Adrenal gland (tissue), 12 donors: ENCODE results near the gene SLC38A8. TPM values are rescaled to one million over a fixed set of nuclear protein-coding genes. Genes with fewer than 3 reads are reported as not detected.

ENCODE experiments used
- DNase-seq, 7 donors: peaks; one replicate each; pipeline ENCODE4 v3.0.0-alpha.2; 2019 to 2020
- H3K27ac ChIP-seq, 5 donors: fragments of 200-600 bp; sonication (generic) in 4 of 5; 1 replicate in 3 of 5; 2 replicates in 2 of 5; pipeline versions ENCODE4 v1.5.1 to v1.8.0; 2016 to 2020; ENCODE audit warnings: mild to moderate bottlenecking in 1 of 5
- H3K27me3 ChIP-seq: fragments of 200-600 bp; 2 replicates; pipeline ENCODE4 v1.8.0; 2021
- H3K36me3 ChIP-seq, 2 donors: fragments of 200-600 bp; replicated peaks in 1 of 2; 1 replicate in 1 of 2; 2 replicates in 1 of 2; pipeline versions ENCODE4 v1.5.1 to v1.8.0; 2018 to 2022
- H3K4me1 ChIP-seq, 2 donors: fragments of 200-600 bp; replicated peaks in 1 of 2; 1 replicate in 1 of 2; 2 replicates in 1 of 2; pipeline versions ENCODE4 v1.5.1 to v1.8.0; 2018 to 2021
- H3K4me3 ChIP-seq, 4 donors: fragments of 200-600 bp; sonication (generic) in 3 of 4; one replicate each; pipeline ENCODE4 v1.5.1; 2016 to 2018
- H3K9me3 ChIP-seq, 3 donors: fragments of 200-600 bp; sonication (generic) in 1 of 3; replicated peaks in 1 of 3; 1 replicate in 2 of 3; 2 replicates in 1 of 3; pipeline versions ENCODE4 v1.5.1 to v1.8.0; 2016 to 2021
- POLR2A ChIP-seq, 2 donors: fragments of 450-650 bp; IDR thresholded peaks; one replicate each; pipeline ENCODE4 v1.6.1; 2017; ENCODE audit warnings: antibody characterized with exemption in 2 of 2, mild to moderate bottlenecking in 2 of 2, moderate library complexity in 1 of 2
- WGBS, 4 donors: extraction: QIAGEN DNeasy Blood & Tissue Kit in 2 of 4; methylation state at CpG; one replicate each; pipeline versions ENCODE4 v1.1.5 to v1.1.7; 2013 to 2017; 5-methylcytosine and 5-hydroxymethylcytosine counted together
- intact Hi-C, 2 donors: fragments of 100-400 bp; cut with DNase I; formaldehyde crosslinking; loops; one replicate each; pipeline versions ENCODE4 v1.14.1 to v1.15.0; 2022 to 2023
- polyA plus RNA-seq, 3 donors: library from polyadenylated mRNA; stranded (reverse); fragments of 200-250 nt in 2 of 3; fragments of 350-450 nt in 1 of 3; fragmentation: Illumina TruSeq in 1 of 3; extraction: RNeasy Lipid Tissue Mini Kit (QIAGEN cat#74804) in 1 of 3; gene quantifications; one replicate each; pipeline ENCODE4 v1.2.3, GENCODE V29; 2013 to 2014
- total RNA-seq, 9 donors: library from RNA; depleted of rRNA in 4 of 9; stranded (reverse); fragments of >200 nt in 4 of 9; fragments of 120-200 nt in 1 of 9; fragmentation: NEBNext Ultra II Directional in 1 of 9; extraction: Animal tissue kit (Norgen Biotek cat#: 25700) in 1 of 9; gene quantifications; one replicate each; pipeline versions ENCODE4 v1.1.0 to v1.2.4, GENCODE V29; 2013 to 2023
- TF ChIP-seq, protein P1 (sequence below), 6 experiments: fragments of 450-650 bp in 4 of 6; fragments of 200-600 bp in 2 of 6; sonication (generic) in 1 of 6; IDR thresholded peaks; 1 replicate in 5 of 6; 2 replicates in 1 of 6; pipeline versions ENCODE4 v1.5.1 to v1.8.0; 2016 to 2021; ENCODE audit warnings: antibody characterized with exemption in 6 of 6, mild to moderate bottlenecking in 2 of 6, moderate library complexity in 1 of 6
- donor health status: healthy with polysubstance abuse.
- donor health status: Bipolar disorder and iron deficiency.
- donor health status: DM: yes; HTN: yes; CAD: no.
- donor health status: DM: no; HTN: no; CAD: no.
- donor health status: DM: no; HTN: no; CAD: no.
- donor health status: DM: yes; HTN: yes; CAD: no.

SLC38A8 gene
- total and polyA plus RNA-seq, 12 donors = 0.07 to 1.3 (median 0.60) TPM; not detected in 6

DNA sequence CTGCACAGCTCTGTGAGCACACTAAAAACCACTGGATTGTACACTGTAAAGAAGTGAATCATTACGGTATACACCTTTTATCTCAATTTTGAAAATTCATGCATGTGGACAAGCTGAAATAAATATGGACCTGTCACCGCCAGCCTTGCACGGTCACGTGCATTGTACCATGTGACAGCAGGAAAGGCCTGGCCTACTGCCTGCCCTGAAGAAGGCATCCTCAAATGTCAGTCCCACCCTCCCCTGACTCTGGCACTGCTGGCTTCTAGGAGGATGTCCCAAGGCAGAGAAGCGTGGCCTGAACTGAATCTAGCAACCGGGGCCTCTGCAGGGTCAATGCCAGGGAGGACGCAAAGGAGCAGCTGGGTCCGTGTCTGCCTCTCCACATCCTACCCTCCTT, 34.6 kb downstream of the SLC38A8 start:
- Histone ChIP-seq H3K4me1 (no peaks in the 10 kb centered on the region), H3K27ac (no peak overlapping the region), H3K9me3 (no peaks in the 10 kb centered on the region), H3K4me3 (no peak overlapping the region), H3K36me3 (no peaks in the 10 kb centered on the region), H3K27me3 (no peaks in the 10 kb centered on the region)
- WGBS, 4 donors = 44 to 56% (median 50%) methylated on average over 8 of the region's 8 CpGs
- peak in 2 of 7 donors; percentile 30 to 40 for DNase-seq
- intact Hi-C loops = no loop called here
- TF ChIP-seq POLR2A (IDR thresholded peaks at IDR 0.05) = no peak
- TF ChIP-seq, protein P1, sequence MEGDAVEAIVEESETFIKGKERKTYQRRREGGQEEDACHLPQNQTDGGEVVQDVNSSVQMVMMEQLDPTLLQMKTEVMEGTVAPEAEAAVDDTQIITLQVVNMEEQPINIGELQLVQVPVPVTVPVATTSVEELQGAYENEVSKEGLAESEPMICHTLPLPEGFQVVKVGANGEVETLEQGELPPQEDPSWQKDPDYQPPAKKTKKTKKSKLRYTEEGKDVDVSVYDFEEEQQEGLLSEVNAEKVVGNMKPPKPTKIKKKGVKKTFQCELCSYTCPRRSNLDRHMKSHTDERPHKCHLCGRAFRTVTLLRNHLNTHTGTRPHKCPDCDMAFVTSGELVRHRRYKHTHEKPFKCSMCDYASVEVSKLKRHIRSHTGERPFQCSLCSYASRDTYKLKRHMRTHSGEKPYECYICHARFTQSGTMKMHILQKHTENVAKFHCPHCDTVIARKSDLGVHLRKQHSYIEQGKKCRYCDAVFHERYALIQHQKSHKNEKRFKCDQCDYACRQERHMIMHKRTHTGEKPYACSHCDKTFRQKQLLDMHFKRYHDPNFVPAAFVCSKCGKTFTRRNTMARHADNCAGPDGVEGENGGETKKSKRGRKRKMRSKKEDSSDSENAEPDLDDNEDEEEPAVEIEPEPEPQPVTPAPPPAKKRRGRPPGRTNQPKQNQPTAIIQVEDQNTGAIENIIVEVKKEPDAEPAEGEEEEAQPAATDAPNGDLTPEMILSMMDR (IDR thresholded peaks at IDR 0.05) = no peak

DNA sequence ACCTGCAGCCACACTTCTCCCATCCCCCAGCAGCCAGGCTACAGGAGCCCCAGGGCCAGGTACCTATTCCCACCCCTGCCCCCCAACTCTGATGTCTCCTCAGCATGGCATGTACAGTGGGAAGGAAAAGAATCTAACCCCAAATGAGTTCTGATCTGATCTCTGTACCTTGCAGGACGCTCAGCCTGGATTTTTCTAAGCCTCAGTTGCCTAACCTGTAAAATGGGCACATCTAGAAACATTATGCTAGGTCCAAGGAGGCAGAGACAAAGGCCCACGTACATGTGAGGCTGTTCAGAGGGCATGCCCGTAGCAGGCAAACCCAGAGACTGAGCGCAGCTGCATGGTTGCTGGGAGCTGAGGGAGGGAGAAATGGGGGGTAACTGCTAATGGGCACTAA, 35.1 kb downstream of the SLC38A8 start:
- Histone ChIP-seq H3K27me3 (no peaks in the 10 kb centered on the region), H3K9me3 (no peaks in the 10 kb centered on the region), H3K27ac (no peak overlapping the region), H3K4me1 (no peaks in the 10 kb centered on the region), H3K36me3 (no peaks in the 10 kb centered on the region), H3K4me3 (no peak overlapping the region)
- TF ChIP-seq, protein P1 (IDR thresholded peaks at IDR 0.05) = no peak
- no peak for TF ChIP-seq POLR2A (IDR thresholded peaks at IDR 0.05)
- no peak for DNase-seq
- intact Hi-C loops = no loop called here
- WGBS, 4 donors = 78 to 81% (median 80%) methylated on average over 4 of the region's 4 CpGs

DNA sequence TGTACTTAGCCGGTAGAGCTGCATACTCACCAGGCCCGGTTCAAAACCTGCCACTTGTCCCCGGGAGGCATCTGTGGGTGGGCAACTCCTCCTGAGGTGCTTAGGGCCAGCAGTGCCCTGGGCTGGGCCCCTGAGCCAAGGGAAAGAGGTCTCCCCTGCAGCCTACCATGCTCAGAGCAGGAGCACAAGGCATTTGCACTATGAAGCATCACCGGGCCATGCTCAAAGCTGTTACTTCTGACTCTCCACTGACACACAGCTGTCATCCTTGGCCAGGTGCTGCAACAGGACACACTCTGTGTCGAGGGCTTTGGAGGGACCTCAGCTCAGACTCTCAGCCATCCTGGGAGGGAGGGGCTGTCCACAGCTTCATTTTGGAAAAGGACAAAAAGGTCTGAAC, 37.2 kb downstream of the SLC38A8 start:
- Histone ChIP-seq H3K4me3 (no peak overlapping the region), H3K27ac (no peak overlapping the region), H3K27me3 (no peaks in the 10 kb centered on the region), H3K4me1 (no peaks in the 10 kb centered on the region), H3K9me3 (no peaks in the 10 kb centered on the region), H3K36me3 (no peaks in the 10 kb centered on the region)
- TF ChIP-seq, protein P1 (IDR thresholded peaks at IDR 0.05) = no peak
- no peak for TF ChIP-seq POLR2A (IDR thresholded peaks at IDR 0.05)
- intact Hi-C loops = no loop called here
- 70 to 82% (median 78%) methylated on average over 4 to 5 of the region's 5 CpGs for WGBS, 4 donors
- DNase-seq = no peak

DNA sequence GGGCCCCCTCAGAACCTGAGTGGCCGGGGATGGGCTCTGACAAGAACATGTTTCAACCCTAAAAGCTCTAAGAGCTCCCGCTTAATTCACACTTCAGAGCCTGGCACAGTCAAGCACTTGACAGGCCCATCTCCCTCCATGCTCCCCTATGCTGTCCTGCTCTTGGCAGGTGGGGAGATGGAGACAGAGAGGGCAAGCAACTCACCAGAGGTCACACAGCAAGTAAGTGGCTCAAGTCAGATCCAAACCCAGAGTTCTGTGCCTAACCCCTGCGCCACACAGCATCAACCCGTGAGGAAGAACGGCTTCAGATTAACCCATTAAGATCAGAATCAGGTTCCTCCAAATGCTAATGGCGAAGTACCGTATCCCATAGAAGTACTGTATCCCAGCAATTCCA, 38.2 kb downstream of the SLC38A8 start:
- H3K4me3 ChIP-seq = no peak overlapping the region
- H3K27me3 ChIP-seq = no peaks in the 10 kb centered on the region
- intact Hi-C loops = no loop called here
- no peaks in the 10 kb centered on the region for H3K4me1 ChIP-seq
- no peak for DNase-seq
- no peaks in the 10 kb centered on the region for H3K36me3 ChIP-seq
- TF ChIP-seq POLR2A (IDR thresholded peaks at IDR 0.05) = no peak
- TF ChIP-seq, protein P1 (IDR thresholded peaks at IDR 0.05) = no peak
- 71 to 79% (median 72%) methylated on average over 6 to 7 of the region's 7 CpGs for WGBS, 4 donors
- no peaks in the 10 kb centered on the region for H3K9me3 ChIP-seq
- H3K27ac ChIP-seq = no peak overlapping the region
